ENCODE data around the gene RPL29. TPM values are rescaled to one million over a fixed set of nuclear protein-coding genes. Genes with fewer than 3 reads are reported as not detected.

RPL29 gene
- polyA plus RNA-seq, 1 donor from 2014 or later = 1,567 TPM

- no peaks in the 10 kb centered on the region for H3K9me3 Mint-ChIP-seq
Observed at GRCh38 chr3:51948016-51948580, 47.6 kb downstream of the RPL29 start.

GRCh38 chr3:51947215-51947900, 48.3 kb downstream of the RPL29 start:
- no peak overlapping the region for H3K4me3 Mint-ChIP-seq
- H3K27me3 Mint-ChIP-seq = no peaks in the 10 kb centered on the region
- no peak overlapping the region for H3K27ac Mint-ChIP-seq
- H3K36me3 Mint-ChIP-seq = peaks cover 7% of the 10 kb centered on the region
- peaks cover 0 to 4% (median 2%) of the 10 kb centered on the region in 3 donors for H3K4me1 Mint-ChIP-seq
- no peaks in the 10 kb centered on the region for H3K9me3 Mint-ChIP-seq

More at GRCh38 chr3:51948016-51948580, 47.6 kb downstream of the RPL29 start:
- H3K36me3 Mint-ChIP-seq = peaks cover 7% of the 10 kb centered on the region
- H3K27me3 Mint-ChIP-seq = peaks cover 3% of the 10 kb centered on the region
- H3K4me3 Mint-ChIP-seq = no peak overlapping the region
- H3K27ac Mint-ChIP-seq = peak overlapping the region in 1 of 3 donors; percentile 16
- H3K4me1 Mint-ChIP-seq = peaks cover 0 to 1% (median 0%) of the 10 kb centered on the region in 3 donors

- Mint-ChIP-seq H3K9me3 (no peaks in the 10 kb centered on the region), H3K4me1 (peaks cover 2 to 5% (median 4%) of the 10 kb centered on the region in 3 donors), H3K36me3 (peaks cover 6% of the 10 kb centered on the region), H3K27ac (peak overlapping the region in 1 of 3 donors; percentile 42), H3K4me3 (no peak overlapping the region), H3K27me3 (no peaks in the 10 kb centered on the region)
Observed at GRCh38 chr3:51946796-51947195, 48.9 kb downstream of the RPL29 start.

- H3K27ac Mint-ChIP-seq = peak overlapping the region in 1 of 3 donors; percentile 42
- H3K27me3 Mint-ChIP-seq = no peaks in the 10 kb centered on the region
- no peak overlapping the region for H3K4me3 Mint-ChIP-seq
- H3K36me3 Mint-ChIP-seq = peaks cover 5% of the 10 kb centered on the region
- H3K9me3 Mint-ChIP-seq = no peaks in the 10 kb centered on the region
- H3K4me1 Mint-ChIP-seq = peaks cover 4 to 9% (median 6%) of the 10 kb centered on the region in 3 donors
Observed at GRCh38 chr3:51945926-51946705, 49.6 kb downstream of the RPL29 start.

- Mint-ChIP-seq H3K4me3 (no peak overlapping the region), H3K27me3 (no peaks in the 10 kb centered on the region), H3K4me1 (peaks cover 12 to 15% (median 14%) of the 10 kb centered on the region in 3 donors), H3K9me3 (no peaks in the 10 kb centered on the region), H3K36me3 (peaks cover 5% of the 10 kb centered on the region), H3K27ac (peak overlapping the region in 1 of 3 donors; percentile 42)
Observed at GRCh38 chr3:51945031-51945840, 50.5 kb downstream of the RPL29 start.

GRCh38 chr3:51944451-51945021, 51.2 kb downstream of the RPL29 start:
- Mint-ChIP-seq H3K27me3 (no peaks in the 10 kb centered on the region), H3K9me3 (no peaks in the 10 kb centered on the region), H3K4me3 (peak overlapping the region in 2 of 4 donors; percentile 17 to 56), H3K4me1 (peaks cover 15 to 16% (median 15%) of the 10 kb centered on the region in 3 donors), H3K27ac (peak overlapping the region in 1 of 3 donors; percentile 33), H3K36me3 (peaks cover 5% of the 10 kb centered on the region)

Other genes starting within 250 kb of the RPL29 start
- not detected for gene IQCF6, start 216.7 kb downstream of the RPL29 start, polyA plus RNA-seq
- gene IQCF2, start 134.3 kb downstream of the RPL29 start, polyA plus RNA-seq = not detected
- not detected for gene IQCF5, start 120.3 kb downstream of the RPL29 start, polyA plus RNA-seq
- not detected for gene IQCF1, start 92.5 kb downstream of the RPL29 start, polyA plus RNA-seq
- 28.8 TPM for gene RRP9, start 54.0 kb downstream of the RPL29 start, polyA plus RNA-seq
- 15.5 TPM for gene PARP3, start 53.5 kb downstream of the RPL29 start, polyA plus RNA-seq
- not detected for gene GPR62, start 40.5 kb downstream of the RPL29 start, polyA plus RNA-seq
- gene PCBP4, start 28.4 kb downstream of the RPL29 start, polyA plus RNA-seq = 13.9 TPM
- 106 TPM for gene ABHD14B, start 21.8 kb downstream of the RPL29 start, polyA plus RNA-seq
- 61.6 TPM for gene ABHD14A, start 20.8 kb downstream of the RPL29 start, polyA plus RNA-seq
- gene ACY1, start 12.4 kb downstream of the RPL29 start, polyA plus RNA-seq = 18.0 TPM
- 1.1 TPM for gene DUSP7, start 60.7 kb upstream of the RPL29 start, polyA plus RNA-seq
- 1.2 TPM for gene POC1A, start 158.5 kb upstream of the RPL29 start, polyA plus RNA-seq
- gene ALAS1, start 202.3 kb upstream of the RPL29 start, polyA plus RNA-seq = 24.8 TPM
- 10.4 TPM for gene TLR9, start 229.8 kb upstream of the RPL29 start, polyA plus RNA-seq
- gene TWF2, start 243.3 kb upstream of the RPL29 start, polyA plus RNA-seq = 108 TPM
- 51.3 TPM for gene PPM1M, start 249.9 kb upstream of the RPL29 start, polyA plus RNA-seq

Data from IgD-negative memory B cell (primary cell).